Fibroblast of pulmonary artery (primary cell): ENCODE measurements around the gene MKNK1.

Experiments used
- DNase-seq: peaks from one replicate; pipeline ENCODE4 v3.0.0-alpha.2; 2010; ENCODE audit warnings: low read depth
- H3K4me3 ChIP-seq: replicated peaks from 2 replicates; pipeline ENCODE4 v1.5.1; 2011; ENCODE audit warnings: low read depth, mild to moderate bottlenecking, control low read depth, low read length, moderate library complexity
- TF ChIP-seq, protein P1 (sequence below): IDR thresholded peaks from 2 replicates; pipeline ENCODE4 v1.5.1; 2011; ENCODE audit warnings: mild to moderate bottlenecking, control low read depth, low read length, inconsistent platforms; ENCODE audit errors: missing control alignments

MKNK1 gene

DNA sequence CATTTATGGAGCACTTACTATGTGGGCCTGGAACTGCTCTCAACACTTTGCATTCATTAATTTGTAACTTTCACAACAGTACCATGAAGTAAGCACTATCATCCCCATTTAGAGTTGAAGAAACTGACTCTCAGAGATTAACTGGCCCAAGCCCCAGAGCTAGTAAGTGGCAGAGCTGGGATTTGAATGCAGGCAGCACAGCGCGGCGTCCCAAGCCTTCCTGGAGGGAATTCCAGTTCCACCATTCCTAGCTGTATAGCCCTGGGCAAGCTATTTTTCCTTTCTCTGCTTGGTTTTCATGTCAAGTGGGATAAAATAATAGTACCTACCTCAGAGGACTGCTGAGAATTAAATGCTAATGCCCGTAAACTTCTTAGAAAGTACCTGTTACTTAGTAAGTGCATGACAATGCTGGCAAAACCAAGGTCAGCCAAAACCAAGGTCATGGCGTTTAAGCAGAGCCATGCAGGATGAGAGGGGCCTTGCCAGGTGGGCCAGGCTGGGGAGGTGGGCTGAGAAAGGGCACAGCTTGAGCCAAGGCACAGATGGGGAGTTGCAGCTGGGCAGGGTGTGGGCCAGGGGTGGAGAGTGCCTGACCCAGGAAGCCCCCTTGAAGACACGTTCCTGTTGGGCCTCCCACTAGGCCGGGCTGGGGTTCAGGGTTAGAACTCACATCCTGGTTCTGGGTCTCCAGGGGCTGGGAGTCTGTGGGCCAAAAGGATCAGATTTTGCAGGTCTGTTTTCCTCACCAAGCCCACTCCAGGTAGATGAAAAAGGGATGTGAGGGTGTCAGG, 48.0 kb downstream of the MKNK1 start:
- no peak overlapping the region for H3K4me3 ChIP-seq
- DNase-seq: no peak
- TF ChIP-seq, protein P1, sequence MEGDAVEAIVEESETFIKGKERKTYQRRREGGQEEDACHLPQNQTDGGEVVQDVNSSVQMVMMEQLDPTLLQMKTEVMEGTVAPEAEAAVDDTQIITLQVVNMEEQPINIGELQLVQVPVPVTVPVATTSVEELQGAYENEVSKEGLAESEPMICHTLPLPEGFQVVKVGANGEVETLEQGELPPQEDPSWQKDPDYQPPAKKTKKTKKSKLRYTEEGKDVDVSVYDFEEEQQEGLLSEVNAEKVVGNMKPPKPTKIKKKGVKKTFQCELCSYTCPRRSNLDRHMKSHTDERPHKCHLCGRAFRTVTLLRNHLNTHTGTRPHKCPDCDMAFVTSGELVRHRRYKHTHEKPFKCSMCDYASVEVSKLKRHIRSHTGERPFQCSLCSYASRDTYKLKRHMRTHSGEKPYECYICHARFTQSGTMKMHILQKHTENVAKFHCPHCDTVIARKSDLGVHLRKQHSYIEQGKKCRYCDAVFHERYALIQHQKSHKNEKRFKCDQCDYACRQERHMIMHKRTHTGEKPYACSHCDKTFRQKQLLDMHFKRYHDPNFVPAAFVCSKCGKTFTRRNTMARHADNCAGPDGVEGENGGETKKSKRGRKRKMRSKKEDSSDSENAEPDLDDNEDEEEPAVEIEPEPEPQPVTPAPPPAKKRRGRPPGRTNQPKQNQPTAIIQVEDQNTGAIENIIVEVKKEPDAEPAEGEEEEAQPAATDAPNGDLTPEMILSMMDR: no peak

DNA sequence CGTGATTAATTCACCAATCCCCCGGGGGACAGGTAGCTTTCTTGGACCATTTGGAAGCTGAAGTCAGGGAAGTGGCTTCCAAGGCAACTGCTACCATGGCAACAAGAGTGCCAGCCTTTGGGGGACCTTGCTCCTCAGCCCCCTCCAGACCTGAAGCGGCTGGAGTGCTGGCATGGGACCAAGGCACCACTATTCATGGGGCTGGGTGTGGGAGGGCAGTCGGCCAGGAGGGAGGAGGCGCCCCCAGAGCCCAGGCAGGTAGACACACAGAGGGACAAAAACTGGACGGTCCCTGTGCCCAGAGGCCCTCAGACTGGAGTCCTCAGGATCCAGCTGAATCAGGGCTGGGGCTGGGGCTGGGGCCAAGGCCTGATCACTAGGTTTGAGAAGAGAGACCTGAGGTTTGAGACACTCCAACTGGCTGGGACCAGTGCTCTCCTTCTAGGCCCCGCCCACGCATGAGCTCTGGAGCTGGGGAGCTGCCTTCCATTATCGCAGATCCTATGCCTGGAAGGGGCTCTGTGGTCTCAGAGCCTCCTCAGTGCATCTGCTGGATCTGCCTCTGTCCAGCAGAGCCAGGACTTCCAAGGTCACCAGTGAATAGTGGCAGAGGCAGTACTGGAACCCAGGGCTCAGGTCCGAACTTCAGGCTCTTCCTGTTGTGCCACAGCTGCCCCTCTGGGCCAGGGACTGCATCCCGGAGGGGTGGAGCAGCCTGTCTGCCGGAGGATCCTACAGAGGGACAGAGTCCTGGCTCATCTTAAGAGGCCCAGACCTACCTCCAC, 49.3 kb downstream of the MKNK1 start:
- TF ChIP-seq, protein P1: no peak
- no peak overlapping the region for H3K4me3 ChIP-seq
- DNase-seq: no peak

DNA sequence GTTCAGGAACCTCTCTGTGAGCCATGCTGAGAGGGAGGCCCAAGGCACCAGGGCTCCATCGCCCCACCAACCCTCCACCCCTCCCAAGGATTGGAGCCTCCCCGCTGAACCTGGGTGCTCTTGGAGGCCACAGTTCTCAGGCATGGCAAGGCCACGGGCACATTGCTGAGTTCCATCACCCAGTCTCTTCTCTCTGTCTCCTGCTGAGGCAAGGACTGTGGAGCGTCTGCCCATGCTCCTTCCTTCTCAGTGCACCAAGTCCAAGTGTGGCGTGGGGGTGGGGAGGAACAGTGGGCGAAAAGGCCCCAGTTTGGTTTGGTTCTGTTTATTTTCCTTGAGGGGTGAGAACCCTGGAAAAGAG, 49.9 kb downstream of the MKNK1 start:
- H3K4me3 ChIP-seq: no peak overlapping the region
- TF ChIP-seq, protein P1: no peak
- DNase-seq: no peak

DNA sequence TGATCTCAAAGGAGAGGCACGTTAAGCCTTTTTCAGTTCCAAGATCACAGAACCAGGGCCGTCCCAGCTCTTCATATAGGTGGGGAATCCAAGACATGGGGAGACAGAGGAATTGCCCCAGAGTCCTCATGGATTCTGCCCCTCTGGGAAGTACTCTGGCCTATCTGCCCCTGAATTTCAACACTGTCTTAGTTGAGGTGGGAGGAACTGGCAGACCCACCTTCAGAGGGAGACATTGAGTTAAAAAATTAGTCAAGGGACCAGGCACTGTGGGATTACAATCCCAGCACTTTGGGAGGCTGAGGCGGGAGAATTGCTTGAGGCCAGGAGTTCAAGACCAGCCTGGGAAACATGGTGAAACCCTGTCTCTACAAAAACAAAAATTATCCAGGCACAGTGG, 50.6 kb downstream of the MKNK1 start:
- H3K4me3 ChIP-seq: no peak overlapping the region
- TF ChIP-seq, protein P1: no peak
- DNase-seq: no peak

DNA sequence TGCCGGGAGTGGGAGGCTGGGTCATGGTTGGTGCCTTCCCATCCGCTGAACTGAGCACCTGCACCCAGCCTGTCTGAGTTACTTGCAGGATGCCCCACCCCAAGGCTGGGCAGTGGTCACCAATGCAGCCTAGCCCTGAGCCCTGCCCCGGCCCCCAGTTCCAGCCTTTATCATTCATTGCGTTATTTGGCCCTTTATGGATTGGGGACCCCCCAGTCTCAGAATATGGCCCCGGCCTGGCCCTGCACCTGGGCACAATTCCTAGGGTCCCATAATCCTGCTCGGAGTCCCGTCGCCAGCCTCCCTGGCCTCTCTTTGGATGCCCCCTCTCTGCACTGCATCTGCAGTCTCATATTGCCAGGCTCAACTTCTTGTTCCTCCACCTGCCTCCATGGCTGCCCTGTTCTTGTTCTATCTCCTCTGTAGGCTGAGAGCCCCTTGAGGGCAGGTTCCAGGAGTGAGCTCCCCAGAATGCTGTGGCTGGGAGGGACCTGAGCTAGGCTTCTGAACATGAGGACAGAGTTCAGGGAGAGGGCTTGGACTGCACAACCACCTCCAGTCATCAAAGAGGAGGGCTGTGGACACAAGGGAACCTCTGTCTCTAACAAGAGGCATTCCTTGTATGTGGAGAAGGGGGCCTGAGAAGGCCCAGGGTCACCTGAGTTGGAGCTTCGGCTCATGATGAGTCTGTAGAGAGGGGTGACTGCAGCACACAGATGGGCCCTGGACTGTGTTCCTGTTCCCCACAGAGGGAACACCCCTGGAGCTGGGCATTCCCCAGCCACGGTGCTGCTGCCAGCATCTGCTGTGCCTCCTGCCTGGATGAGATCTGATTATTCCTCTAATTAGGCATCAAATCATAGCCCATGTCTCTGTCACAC, 51.5 kb downstream of the MKNK1 start:
- no peak for DNase-seq
- TF ChIP-seq, protein P1: no peak
- no peak overlapping the region for H3K4me3 ChIP-seq

DNA sequence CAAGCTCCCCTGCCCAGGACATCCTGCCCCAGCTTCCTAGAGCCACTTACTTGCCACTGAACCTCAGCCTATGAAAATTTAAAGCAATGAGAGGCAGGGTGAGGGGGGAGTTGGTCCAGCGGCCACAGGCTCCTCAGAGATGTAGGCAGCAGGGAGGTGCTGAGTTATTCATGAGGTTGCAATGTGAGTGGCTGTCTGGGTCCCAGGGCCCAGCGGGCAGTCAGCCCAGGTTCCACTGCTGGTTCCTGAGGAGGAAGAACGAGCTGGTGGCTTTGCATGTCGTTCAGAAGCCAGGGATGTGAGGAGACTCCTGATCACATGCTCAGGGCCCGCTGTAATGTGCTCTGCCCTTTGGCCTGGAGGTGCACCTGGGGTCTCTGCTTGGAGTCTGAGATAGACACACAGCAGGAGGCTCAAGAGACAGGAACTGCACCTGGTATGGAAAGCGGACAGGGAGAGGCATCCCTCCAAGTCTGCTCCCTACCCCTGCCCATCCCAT, 52.4 kb downstream of the MKNK1 start, which contains the start of gene KNCN:
TSS of gene KNCN (minus strand) at position 51 of the 499 bp plus-strand sequence. CDS start 432 bp downstream, outside the sequence.
- DNase-seq: no peak
- H3K4me3 ChIP-seq: no peak within 1 kb of the TSS
- TF ChIP-seq, protein P1: no peak
